ENCODE data around the gene ANKRD10.

DNA sequence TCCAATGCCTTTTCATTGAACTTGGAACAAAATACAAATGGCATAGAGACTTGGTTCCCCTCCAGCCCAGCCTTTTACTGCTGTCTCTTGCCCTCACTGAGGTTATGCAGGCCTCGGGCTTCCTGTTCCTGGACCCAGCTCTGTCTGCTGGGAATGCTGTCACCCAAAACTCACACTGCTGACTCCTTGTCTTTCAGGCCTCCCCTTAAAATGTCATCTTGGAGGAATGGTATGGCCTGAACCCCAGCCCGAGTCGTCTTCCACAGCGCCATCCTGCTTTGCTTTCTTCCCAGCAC, 9.7 kb upstream of the ANKRD10 start:
- TF ChIP-seq, protein P1, sequence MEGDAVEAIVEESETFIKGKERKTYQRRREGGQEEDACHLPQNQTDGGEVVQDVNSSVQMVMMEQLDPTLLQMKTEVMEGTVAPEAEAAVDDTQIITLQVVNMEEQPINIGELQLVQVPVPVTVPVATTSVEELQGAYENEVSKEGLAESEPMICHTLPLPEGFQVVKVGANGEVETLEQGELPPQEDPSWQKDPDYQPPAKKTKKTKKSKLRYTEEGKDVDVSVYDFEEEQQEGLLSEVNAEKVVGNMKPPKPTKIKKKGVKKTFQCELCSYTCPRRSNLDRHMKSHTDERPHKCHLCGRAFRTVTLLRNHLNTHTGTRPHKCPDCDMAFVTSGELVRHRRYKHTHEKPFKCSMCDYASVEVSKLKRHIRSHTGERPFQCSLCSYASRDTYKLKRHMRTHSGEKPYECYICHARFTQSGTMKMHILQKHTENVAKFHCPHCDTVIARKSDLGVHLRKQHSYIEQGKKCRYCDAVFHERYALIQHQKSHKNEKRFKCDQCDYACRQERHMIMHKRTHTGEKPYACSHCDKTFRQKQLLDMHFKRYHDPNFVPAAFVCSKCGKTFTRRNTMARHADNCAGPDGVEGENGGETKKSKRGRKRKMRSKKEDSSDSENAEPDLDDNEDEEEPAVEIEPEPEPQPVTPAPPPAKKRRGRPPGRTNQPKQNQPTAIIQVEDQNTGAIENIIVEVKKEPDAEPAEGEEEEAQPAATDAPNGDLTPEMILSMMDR (IDR thresholded peaks at IDR 0.05): no peak
- TF ChIP-seq POLR2AphosphoS5 (IDR thresholded peaks at IDR 0.05): no peak
